ENCODE results near the gene HOXA7. TPM values are rescaled to one million over a fixed set of nuclear protein-coding genes. Genes with fewer than 3 reads are reported as not detected.

The HOXA7 gene
- total RNA-seq, 4 donors from 2014 or later = 3.3 to 11.8 (median 5.7) TPM

GRCh38 chr7:27122077-27122910, 34.2 kb downstream of the HOXA7 start:
- H3K27me3 ChIP-seq = no peaks in the 10 kb centered on the region
- H3K4me3 ChIP-seq = peak overlapping the region in 3 of 4 donors; percentile 19 to 50 (median 35)
- TF ChIP-seq CTCF (IDR thresholded peaks at IDR 0.05) (peak in 1 of 6 experiments; percentile 4), POLR2A (IDR thresholded peaks at IDR 0.05) (peak in 1 of 2 donors; percentile 7)
- peak in 2 of 3 donors; percentile 84 for DNase-seq
- H3K4me1 ChIP-seq = peaks cover 0 to 89% (median 4%) of the 10 kb centered on the region in 4 donors
- H3K9me3 ChIP-seq = no peaks in the 10 kb centered on the region
- H3K36me3 ChIP-seq = no peaks in the 10 kb centered on the region
- H3K27ac ChIP-seq = peak overlapping the region; percentile 10 to 85 (median 68)

- H3K36me3 ChIP-seq = no peaks in the 10 kb centered on the region
- no peaks in the 10 kb centered on the region for H3K9me3 ChIP-seq
- no peaks in the 10 kb centered on the region for H3K27me3 ChIP-seq
- no peak for DNase-seq
- peak overlapping the region in 3 of 4 donors; percentile 61 to 85 (median 74) for H3K27ac ChIP-seq
- TF ChIP-seq CTCF (IDR thresholded peaks at IDR 0.05) (no peak), POLR2A (IDR thresholded peaks at IDR 0.05) (no peak)
- H3K4me1 ChIP-seq = peaks cover 0 to 88% (median 4%) of the 10 kb centered on the region in 4 donors
- H3K4me3 ChIP-seq = peak overlapping the region in 2 of 4 donors; percentile 35 to 50
These were observed 34.8 kb downstream of the HOXA7 start for GRCh38 chr7:27121684-27122076.

GRCh38 chr7:27119412-27119911, 37.0 kb downstream of the HOXA7 start:
- peak overlapping the region in 2 of 4 donors; percentile 48 to 93 for H3K27ac ChIP-seq
- H3K27me3 ChIP-seq = no peaks in the 10 kb centered on the region
- no peak overlapping the region for H3K4me3 ChIP-seq
- H3K36me3 ChIP-seq = no peaks in the 10 kb centered on the region
- peaks cover 0 to 82% (median 4%) of the 10 kb centered on the region in 4 donors for H3K4me1 ChIP-seq
- no peak for DNase-seq
- H3K9me3 ChIP-seq = no peaks in the 10 kb centered on the region
- TF ChIP-seq POLR2A (IDR thresholded peaks at IDR 0.05) (no peak), CTCF (IDR thresholded peaks at IDR 0.05) (no peak)

- Histone ChIP-seq H3K4me1 (peaks cover 0 to 76% (median 4%) of the 10 kb centered on the region in 4 donors), H3K9me3 (no peaks in the 10 kb centered on the region), H3K27me3 (no peaks in the 10 kb centered on the region), H3K4me3 (peak overlapping the region in 2 of 4 donors; percentile 54 to 60), H3K27ac (peak overlapping the region in 3 of 4 donors; percentile 51 to 93 (median 93)), H3K36me3 (no peaks in the 10 kb centered on the region)
- TF ChIP-seq CTCF (IDR thresholded peaks at IDR 0.05) = no peak
- no peak for TF ChIP-seq POLR2A (IDR thresholded peaks at IDR 0.05)
- no peak for DNase-seq
These were observed 37.9 kb downstream of the HOXA7 start for GRCh38 chr7:27118580-27118979.

GRCh38 chr7:27117887-27118491, 38.5 kb downstream of the HOXA7 start:
- TF ChIP-seq POLR2A (IDR thresholded peaks at IDR 0.05) = no peak
- no peak for TF ChIP-seq CTCF (IDR thresholded peaks at IDR 0.05)
- peak overlapping the region in 2 of 4 donors; percentile 54 to 60 for H3K4me3 ChIP-seq
- peak overlapping the region; percentile 23 to 93 (median 72) for H3K27ac ChIP-seq
- H3K4me1 ChIP-seq = peaks cover 0 to 72% (median under 1%) of the 10 kb centered on the region in 4 donors
- no peaks in the 10 kb centered on the region for H3K27me3 ChIP-seq
- DNase-seq = no peak
- no peaks in the 10 kb centered on the region for H3K9me3 ChIP-seq
- no peaks in the 10 kb centered on the region for H3K36me3 ChIP-seq

Data from Peyer's patch (tissue), 4 donors.